Gastroesophageal sphincter (tissue), 3 donors: Measurements from ENCODE around the gene STARD9.
"Not testable (repeated sequence)": the region's sequence is repeated elsewhere in the genome, so short reads cannot be mapped to it uniquely, and the experiment has no call there.

Source experiments
- EP300 ChIP-seq: sonication (generic); formaldehyde crosslinking; IDR thresholded peaks from one replicate; pipeline ENCODE4 v1.6.1; 2017; ENCODE audit warnings: antibody characterized with exemption, mild to moderate bottlenecking
- POLR2A ChIP-seq, 2 donors: fragments of 450-650 bp; IDR thresholded peaks; one replicate each; pipeline ENCODE4 v1.6.1; 2017; ENCODE audit warnings: antibody characterized with exemption in 2 of 2, mild to moderate bottlenecking in 2 of 2, moderate library complexity in 1 of 2
- TF ChIP-seq, protein P1 (sequence below), 4 experiments: fragments of 200-600 bp in 2 of 4; fragments of 450-650 bp in 2 of 4; sonication (generic) in 1 of 4; IDR thresholded peaks; one replicate each; pipeline ENCODE4 v1.5.1; 2017 to 2019; ENCODE audit warnings: antibody characterized with exemption in 4 of 4, mild to moderate bottlenecking in 2 of 4, moderate library complexity in 2 of 4

DNA sequence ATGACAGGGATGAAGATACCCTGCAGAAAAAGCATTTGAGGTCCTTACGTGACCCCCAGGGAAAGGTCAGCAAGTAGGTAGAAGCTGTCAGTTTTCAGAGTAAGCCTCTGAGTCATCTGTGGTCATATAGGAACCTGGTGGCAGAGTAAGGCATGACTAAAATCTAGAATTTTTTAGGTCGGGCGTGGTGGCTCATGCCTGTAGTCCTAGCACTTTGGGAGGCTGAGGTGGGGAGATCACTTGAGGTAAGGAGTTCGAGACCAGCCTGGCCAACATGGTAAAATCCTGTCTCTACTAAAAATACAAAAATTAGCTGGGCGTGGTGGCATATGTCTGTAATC lies 104.7 kb downstream of the STARD9 start:
- TF ChIP-seq, protein P1, sequence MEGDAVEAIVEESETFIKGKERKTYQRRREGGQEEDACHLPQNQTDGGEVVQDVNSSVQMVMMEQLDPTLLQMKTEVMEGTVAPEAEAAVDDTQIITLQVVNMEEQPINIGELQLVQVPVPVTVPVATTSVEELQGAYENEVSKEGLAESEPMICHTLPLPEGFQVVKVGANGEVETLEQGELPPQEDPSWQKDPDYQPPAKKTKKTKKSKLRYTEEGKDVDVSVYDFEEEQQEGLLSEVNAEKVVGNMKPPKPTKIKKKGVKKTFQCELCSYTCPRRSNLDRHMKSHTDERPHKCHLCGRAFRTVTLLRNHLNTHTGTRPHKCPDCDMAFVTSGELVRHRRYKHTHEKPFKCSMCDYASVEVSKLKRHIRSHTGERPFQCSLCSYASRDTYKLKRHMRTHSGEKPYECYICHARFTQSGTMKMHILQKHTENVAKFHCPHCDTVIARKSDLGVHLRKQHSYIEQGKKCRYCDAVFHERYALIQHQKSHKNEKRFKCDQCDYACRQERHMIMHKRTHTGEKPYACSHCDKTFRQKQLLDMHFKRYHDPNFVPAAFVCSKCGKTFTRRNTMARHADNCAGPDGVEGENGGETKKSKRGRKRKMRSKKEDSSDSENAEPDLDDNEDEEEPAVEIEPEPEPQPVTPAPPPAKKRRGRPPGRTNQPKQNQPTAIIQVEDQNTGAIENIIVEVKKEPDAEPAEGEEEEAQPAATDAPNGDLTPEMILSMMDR (IDR thresholded peaks at IDR 0.05): not testable (repeated sequence)
- not testable (repeated sequence) for TF ChIP-seq POLR2A (IDR thresholded peaks at IDR 0.05); EP300
